H1 (cell line): ENCODE data around the gene PPP2R2B. TPM values are rescaled to one million over a fixed set of nuclear protein-coding genes. Genes with fewer than 3 reads are reported as not detected.

Experiments used
- BACH1 ChIP-seq: IDR thresholded peaks from 2 replicates; pipeline ENCODE4 v1.6.1; 2012; ENCODE audit warnings: low read length, improper control_type of control experiment
- CBX8 ChIP-seq: fragments of 300-800, 300-1000 bp; sonication (generic); IDR thresholded peaks from 2 replicates; pipeline ENCODE4 v1.7.1; 2016; ENCODE audit warnings: low read depth, low read length, borderline replicate concordance
- CHD7 ChIP-seq: fragments of 300-600 bp; sonication (generic); IDR thresholded peaks from 2 replicates; pipeline ENCODE4 v1.7.1; 2012; ENCODE audit warnings: low read length, moderate library complexity, mild to moderate bottlenecking, inconsistent platforms; ENCODE audit not compliant: insufficient replicate concordance
- SP1 ChIP-seq: IDR thresholded peaks from 2 replicates; pipeline ENCODE4 v1.6.1; 2011; ENCODE audit warnings: low read depth, low read length
- polyA plus RNA-seq, 7 experiments: library from polyadenylated mRNA; depleted of rRNA in 3 of 7; stranded (reverse) in 5 of 7; unstranded in 2 of 7; fragments of >200 nt in 5 of 7; fragments of 200-250 nt in 2 of 7; gene quantifications; 1 replicate in 5 of 7; 2 replicates in 1 of 7; 4 replicates in 1 of 7; pipeline versions ENCODE4 v1.2.1 to v1.2.3, GENCODE V29; 2011 to 2013; ENCODE audit warnings: missing spikeins in 2 of 7, mixed read lengths in 2 of 7
- total RNA-seq: library from RNA; stranded (reverse); fragmentation: NEBNext Ultra II Directional; extraction: Animal tissue kit (Norgen Biotek cat#: 25700); gene quantifications from 2 replicates; pipeline ENCODE4 v1.2.1, GENCODE V29; 2021

Gene PPP2R2B
- total and polyA plus RNA-seq, 2 of the 8 experiments (the other 6 are each of a cell fraction or from before 2014, with no cell fraction given), result 21.1 to 37.1 TPM

DNA sequence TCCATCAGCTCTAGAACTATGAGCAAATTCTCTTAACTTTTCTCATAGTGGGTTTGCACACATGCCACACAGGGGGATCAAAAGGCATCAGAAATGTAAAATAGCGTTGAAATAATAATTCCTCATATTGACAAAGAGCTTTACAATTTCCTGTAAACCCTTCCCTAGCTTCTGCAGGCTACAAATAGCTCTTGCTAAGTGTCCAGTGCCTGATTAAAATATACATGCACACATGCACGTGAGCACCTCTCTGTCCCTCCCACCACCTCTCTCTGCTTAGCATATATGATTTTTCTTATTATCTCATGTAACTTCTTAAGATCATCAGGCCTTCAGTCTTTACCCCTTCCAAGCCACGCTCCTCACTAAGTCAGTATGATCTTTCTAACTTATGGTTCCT is 13.7 kb upstream of the PPP2R2B start (continued):
- TF ChIP-seq CHD7 (no peak), SP1 (no peak), CBX8 (no peak), BACH1 (no peak)
